ENCODE data around the gene PPP3CA.

GRCh38 chr4:101155368-101155767, 192.0 kb downstream of the PPP3CA start:
- no peak for TF ChIP-seq CTCF (conservative IDR thresholded peaks at IDR 0.05 in 1 of 2, IDR thresholded peaks at IDR 0.05 in 1 of 2; ENCODE audit: low read depth in 1 of 2, low read length in 2 of 2)
- TF ChIP-seq EZH2 (IDR thresholded peaks at IDR 0.05; ENCODE audit: low read length, missing control alignments) = no peak
